Muscle layer of colon (tissue), 2 donors: ENCODE measurements around the gene ADGRB2.

Source experiments
- H3K27ac ChIP-seq: one replicate; pipeline ENCODE4 v1.7.0; 2013; ENCODE audit warnings: low read depth, mild to moderate bottlenecking, low read length, moderate library complexity
- H3K27me3 ChIP-seq, 2 donors: one replicate each; pipeline ENCODE4 v1.7.0; 2013; ENCODE audit warnings: low read length in 2 of 2, mild to moderate bottlenecking in 2 of 2; ENCODE audit not compliant: insufficient read depth in 2 of 2, control insufficient read depth in 1 of 2
- H3K36me3 ChIP-seq: one replicate; pipeline ENCODE4 v1.7.0; 2013; ENCODE audit warnings: mild to moderate bottlenecking, low read length; ENCODE audit not compliant: insufficient read depth
- H3K4me1 ChIP-seq: one replicate; pipeline ENCODE4 v1.7.0; 2013; ENCODE audit warnings: mild to moderate bottlenecking, low read length; ENCODE audit not compliant: insufficient read depth
- H3K4me3 ChIP-seq, 2 donors: one replicate each; pipeline ENCODE4 v1.7.0; 2013; ENCODE audit warnings: low read length in 2 of 2, low read depth in 1 of 2, mild to moderate bottlenecking in 1 of 2, moderate library complexity in 1 of 2
- H3K9ac ChIP-seq: one replicate; pipeline ENCODE4 v1.7.0; 2013; ENCODE audit warnings: low read length
- H3K9me3 ChIP-seq: one replicate; pipeline ENCODE4 v1.7.0; 2013; ENCODE audit warnings: mild to moderate bottlenecking, low read length
- donor health status: abdominal sarcoma.
- donor health status: Adenocarcinoma of cecum.

The ADGRB2 gene

GRCh38 chr1:31779687-31780086 is 15.5 kb upstream of the ADGRB2 start:
- Histone ChIP-seq H3K9ac (no peak overlapping the region), H3K27ac (no peak overlapping the region), H3K36me3 (no peaks in the 10 kb centered on the region), H3K9me3 (no peaks in the 10 kb centered on the region), H3K4me1 (peaks cover 5% of the 10 kb centered on the region), H3K4me3 (no peak overlapping the region), H3K27me3 (peaks cover 12 to 23% of the 10 kb centered on the region in 2 donors)

GRCh38 chr1:31778763-31779488 is 14.8 kb upstream of the ADGRB2 start:
- Histone ChIP-seq H3K27me3 (peaks cover 20 to 29% of the 10 kb centered on the region in 2 donors), H3K9ac (no peak overlapping the region), H3K4me3 (no peak overlapping the region), H3K27ac (no peak overlapping the region), H3K9me3 (no peaks in the 10 kb centered on the region), H3K4me1 (peaks cover 5% of the 10 kb centered on the region), H3K36me3 (no peaks in the 10 kb centered on the region)

GRCh38 chr1:31776516-31776915 is 12.4 kb upstream of the ADGRB2 start:
- Histone ChIP-seq H3K4me1 (peaks cover 12% of the 10 kb centered on the region), H3K9me3 (no peaks in the 10 kb centered on the region), H3K27me3 (peaks cover 42 to 54% of the 10 kb centered on the region in 2 donors), H3K4me3 (no peak overlapping the region), H3K36me3 (no peaks in the 10 kb centered on the region), H3K27ac (no peak overlapping the region), H3K9ac (no peak overlapping the region)

- Histone ChIP-seq H3K27ac (no peak overlapping the region), H3K36me3 (no peaks in the 10 kb centered on the region), H3K27me3 (peaks cover 47 to 58% of the 10 kb centered on the region in 2 donors), H3K9me3 (no peaks in the 10 kb centered on the region), H3K4me1 (peaks cover 12% of the 10 kb centered on the region), H3K4me3 (no peak overlapping the region), H3K9ac (no peak overlapping the region)
These were observed 11.9 kb upstream of the ADGRB2 start for GRCh38 chr1:31776032-31776431.

DNA sequence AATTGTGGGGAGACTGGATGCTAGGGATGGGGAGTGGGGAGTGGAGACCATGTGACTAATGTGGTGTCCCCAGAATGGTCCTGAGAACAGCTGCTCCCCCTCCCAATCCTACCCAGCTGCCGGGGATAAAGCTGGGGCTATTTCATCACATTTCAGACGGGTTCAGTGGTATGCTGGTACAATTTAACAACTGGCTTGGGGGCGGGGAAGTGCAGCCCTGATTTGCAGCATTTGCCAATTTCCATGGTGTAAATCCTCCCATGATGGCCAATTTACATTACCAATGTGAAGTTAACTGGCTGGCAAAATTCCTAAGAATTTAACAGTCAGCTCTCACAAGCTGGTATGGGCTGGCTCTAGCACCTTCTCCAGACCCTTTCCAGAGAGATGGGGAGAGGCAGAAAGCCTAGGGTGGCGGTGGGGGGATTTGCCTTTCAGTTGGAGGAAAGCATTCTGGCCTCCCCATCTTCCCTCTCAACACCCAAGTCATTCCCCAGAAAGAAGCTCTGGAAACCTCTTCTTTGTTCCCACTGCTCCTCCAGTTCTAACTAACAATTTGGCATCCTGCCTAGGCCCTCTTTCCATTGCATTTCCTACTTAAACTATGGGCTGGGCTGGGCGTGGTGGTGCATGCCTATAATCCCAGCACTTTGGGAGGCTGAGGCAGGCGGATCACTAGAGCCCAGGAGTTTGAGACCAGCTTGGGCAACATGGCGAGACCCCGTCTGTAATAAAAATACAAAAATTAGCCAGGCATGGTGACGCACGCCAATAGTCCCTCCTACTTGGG is 11.3 kb upstream of the ADGRB2 start:
- H3K27me3 ChIP-seq = peaks cover 47 to 62% of the 10 kb centered on the region in 2 donors
- no peak overlapping the region for H3K9ac ChIP-seq
- H3K4me1 ChIP-seq = peaks cover 12% of the 10 kb centered on the region
- H3K36me3 ChIP-seq = no peaks in the 10 kb centered on the region
- H3K27ac ChIP-seq = no peak overlapping the region
- H3K9me3 ChIP-seq = no peaks in the 10 kb centered on the region
- H3K4me3 ChIP-seq = no peak overlapping the region

DNA sequence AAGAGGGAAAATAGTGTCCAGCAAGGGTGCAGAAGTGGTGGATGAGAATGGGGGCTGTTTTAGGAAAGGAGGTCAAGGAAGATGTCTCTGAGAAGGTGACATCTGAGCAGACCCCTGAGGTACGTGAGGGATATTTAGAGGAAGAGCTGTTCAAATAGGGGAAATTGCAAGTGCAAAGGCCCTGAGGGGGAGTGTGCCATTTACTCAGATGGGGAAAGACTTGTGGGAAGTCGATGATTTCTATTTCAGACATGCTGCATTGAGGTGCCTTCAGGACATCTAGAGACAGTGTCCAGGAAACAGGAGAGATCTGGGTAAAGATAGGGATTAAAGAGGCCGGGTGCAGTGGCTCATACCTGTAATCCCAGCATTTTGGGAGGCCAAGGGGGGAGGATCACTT is 10.4 kb upstream of the ADGRB2 start:
- Histone ChIP-seq H3K9me3 (no peaks in the 10 kb centered on the region), H3K27ac (no peak overlapping the region), H3K9ac (no peak overlapping the region), H3K4me1 (peaks cover 12% of the 10 kb centered on the region), H3K36me3 (no peaks in the 10 kb centered on the region), H3K4me3 (no peak overlapping the region), H3K27me3 (peaks cover 47 to 62% of the 10 kb centered on the region in 2 donors)

DNA sequence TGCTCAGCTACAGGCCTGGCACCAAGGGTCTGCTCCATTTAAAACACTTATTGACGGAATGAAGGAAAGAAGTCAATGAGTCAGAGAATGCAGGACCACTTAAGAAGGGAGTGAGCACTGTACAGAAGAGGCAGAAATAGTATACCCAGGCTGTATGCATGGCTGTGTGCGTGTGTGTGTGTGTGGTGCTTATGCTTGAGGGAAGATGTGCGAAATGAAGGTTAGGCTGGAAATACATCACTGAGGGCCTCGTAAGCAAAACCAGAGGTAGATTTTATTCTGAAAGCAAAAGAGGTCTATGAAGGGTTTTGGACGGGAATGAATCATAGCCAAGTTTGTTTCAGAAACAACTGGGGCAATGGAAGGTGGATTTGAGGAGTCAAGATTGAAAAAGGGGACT is 9.7 kb upstream of the ADGRB2 start:
- Histone ChIP-seq H3K4me3 (no peak overlapping the region), H3K4me1 (peaks cover 12% of the 10 kb centered on the region), H3K27me3 (peaks cover 47 to 62% of the 10 kb centered on the region in 2 donors), H3K9me3 (no peaks in the 10 kb centered on the region), H3K9ac (no peak overlapping the region), H3K36me3 (no peaks in the 10 kb centered on the region), H3K27ac (no peak overlapping the region)

DNA sequence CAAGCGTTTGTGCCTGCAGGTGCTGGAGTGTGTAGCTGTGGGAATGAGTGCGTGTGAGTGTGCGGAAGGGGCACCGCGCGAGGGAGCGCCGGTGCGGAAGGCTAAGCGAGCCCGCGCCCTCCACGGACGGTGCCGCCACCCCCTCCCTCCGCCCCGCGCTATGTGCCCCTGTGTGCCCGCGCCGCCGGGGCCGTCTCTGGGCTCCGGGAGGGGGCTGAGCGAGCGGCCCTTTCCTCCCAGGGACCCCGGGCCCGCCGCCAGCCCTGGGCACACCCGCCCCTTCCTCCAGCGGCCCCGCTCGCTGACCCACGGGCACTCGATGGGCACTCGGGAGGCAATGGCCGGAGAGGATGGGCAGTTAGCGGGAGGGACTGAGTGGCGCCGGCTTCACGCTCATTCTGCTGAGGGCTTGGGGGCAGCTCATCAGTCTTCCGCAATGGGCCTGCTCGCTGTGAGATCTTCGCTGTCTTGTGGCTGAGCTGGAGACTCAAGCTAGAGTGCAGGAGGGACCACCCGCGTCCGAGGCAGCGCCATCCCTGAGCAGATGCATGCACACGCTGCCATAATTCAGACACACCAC is 8.6 kb upstream of the ADGRB2 start:
- no peak overlapping the region for H3K9ac ChIP-seq
- H3K36me3 ChIP-seq = no peaks in the 10 kb centered on the region
- peaks cover 47 to 56% of the 10 kb centered on the region in 2 donors for H3K27me3 ChIP-seq
- peak overlapping the region; percentile 15 to 47 for H3K4me3 ChIP-seq
- H3K9me3 ChIP-seq = no peaks in the 10 kb centered on the region
- no peak overlapping the region for H3K27ac ChIP-seq
- peaks cover 12% of the 10 kb centered on the region for H3K4me1 ChIP-seq

GRCh38 chr1:31771891-31772668 is 7.9 kb upstream of the ADGRB2 start:
- Histone ChIP-seq H3K27ac (no peak overlapping the region), H3K9me3 (no peaks in the 10 kb centered on the region), H3K4me3 (peak overlapping the region; percentile 15 to 47), H3K9ac (no peak overlapping the region), H3K4me1 (peaks cover 12% of the 10 kb centered on the region), H3K27me3 (peaks cover 47 to 56% of the 10 kb centered on the region in 2 donors), H3K36me3 (no peaks in the 10 kb centered on the region)

DNA sequence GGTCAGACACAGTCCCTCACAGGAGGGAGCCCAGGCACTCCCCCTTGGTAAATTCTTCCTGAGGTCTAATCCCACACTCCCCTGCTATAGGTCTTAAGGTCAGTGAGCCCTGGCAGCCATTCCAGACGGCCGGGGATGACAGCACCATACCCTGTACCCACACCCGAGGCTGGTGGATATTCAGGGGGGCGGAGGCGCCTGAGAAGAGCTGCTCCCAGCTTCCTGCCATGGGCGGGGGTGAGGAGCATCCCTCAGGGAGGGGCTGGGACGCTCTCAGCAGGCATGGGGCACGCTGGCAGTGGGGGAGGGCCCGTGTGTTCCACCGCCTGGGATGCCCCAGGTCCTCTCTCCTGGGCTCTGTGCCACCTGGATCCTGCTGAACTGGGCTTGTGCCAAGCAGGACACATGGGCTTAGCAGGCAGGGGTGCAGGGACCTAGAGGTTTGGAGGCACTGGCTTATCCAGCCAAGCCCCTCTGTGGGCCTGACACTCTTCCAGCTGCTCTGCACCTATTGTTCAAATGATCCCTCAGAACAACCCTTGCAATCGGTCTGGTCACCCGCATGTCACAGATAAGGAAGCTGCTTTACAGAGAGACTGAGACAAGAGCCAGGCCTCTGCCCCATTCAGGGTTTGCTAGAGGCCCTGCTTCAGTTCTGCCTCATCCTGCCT is 5.7 kb upstream of the ADGRB2 start:
- Histone ChIP-seq H3K27ac (no peak overlapping the region), H3K9me3 (no peaks in the 10 kb centered on the region), H3K4me1 (peaks cover 14% of the 10 kb centered on the region), H3K4me3 (no peak overlapping the region), H3K36me3 (no peaks in the 10 kb centered on the region), H3K27me3 (peaks cover 36 to 40% of the 10 kb centered on the region in 2 donors), H3K9ac (no peak overlapping the region)
